ENCODE results near the gene HDAC4.
A peak's percentile ranks its signal among the peaks of the same experiment; 100 is the strongest.

Gene HDAC4

DNA sequence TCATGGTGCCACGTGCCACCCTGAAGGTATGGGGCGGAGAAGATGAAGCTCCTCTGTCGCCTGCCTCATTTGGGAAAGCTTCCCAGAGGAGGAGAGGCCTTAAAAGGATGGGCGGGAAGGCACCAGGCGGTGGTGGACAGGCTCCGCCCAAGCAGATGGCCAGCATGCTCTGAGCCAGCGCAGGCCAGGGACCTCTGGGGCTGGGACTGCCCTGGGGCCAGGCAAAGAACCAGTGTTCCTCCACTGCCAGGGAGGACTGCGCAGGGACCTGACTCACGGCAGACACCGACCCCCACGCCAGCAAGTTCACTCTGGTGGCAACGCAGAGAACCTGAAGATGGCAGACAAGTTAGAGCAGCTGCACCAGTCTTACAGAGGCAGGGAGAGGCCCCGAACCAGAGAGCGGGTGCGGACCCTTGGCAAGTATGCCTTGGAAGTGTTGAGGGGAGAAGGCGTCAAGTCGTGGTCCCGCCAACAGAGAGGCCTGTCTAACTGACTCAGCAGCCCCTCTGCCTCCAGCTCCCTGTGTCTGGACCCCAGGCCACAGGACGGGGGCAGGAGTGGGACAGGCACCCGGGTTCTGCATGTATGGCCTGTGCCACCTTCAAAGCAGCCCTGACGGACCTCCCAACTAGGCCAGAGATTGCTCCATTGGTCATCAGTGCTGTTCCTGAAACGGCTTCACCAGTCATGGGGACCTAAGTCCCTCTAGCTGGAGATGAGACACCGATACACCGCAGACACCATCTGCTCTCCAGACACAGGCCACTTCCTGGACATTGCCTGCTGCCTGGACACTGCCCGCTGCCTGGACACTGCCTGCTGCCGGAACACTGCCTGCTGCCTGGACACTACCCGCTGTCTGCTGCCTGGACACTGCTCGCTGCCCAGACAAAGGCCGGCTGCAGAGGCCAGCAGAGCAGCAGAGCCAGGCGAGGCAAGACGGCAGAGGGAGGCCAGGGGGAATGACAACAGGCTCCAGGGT lies 124.7 kb downstream of the HDAC4 start:
- DNase-seq, result no peak

DNA sequence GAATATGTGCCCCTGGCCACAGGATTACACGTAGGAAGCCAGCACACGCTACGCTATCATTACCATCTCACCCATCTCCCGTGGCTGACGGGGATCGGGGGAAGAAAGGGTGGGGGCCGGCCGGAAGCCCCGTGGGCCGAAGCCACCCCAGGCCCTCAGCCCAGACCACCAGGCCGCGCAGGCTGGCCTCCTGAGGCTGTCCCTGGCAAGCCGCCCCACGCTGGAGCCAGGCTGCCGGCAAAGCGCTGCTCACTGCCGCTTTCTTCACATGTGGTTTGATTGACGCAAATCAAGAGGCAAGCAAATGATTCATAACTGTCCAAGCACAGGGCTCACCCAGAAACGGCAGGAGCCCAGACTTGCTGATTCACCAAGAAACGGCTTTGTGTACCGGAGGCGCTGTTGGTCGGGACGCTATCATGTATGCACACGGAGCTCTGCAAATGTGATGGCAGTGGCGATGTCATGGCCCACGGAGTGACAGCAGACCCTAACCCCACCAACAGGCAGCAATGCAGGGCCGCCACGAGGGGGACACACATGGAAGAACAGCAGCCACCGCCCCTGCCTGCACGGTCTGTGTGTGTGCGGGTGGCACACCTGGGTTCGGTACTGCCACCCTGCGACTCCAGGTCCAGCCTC lies 125.7 kb downstream of the HDAC4 start:
- peak; percentile 31 for DNase-seq

DNA sequence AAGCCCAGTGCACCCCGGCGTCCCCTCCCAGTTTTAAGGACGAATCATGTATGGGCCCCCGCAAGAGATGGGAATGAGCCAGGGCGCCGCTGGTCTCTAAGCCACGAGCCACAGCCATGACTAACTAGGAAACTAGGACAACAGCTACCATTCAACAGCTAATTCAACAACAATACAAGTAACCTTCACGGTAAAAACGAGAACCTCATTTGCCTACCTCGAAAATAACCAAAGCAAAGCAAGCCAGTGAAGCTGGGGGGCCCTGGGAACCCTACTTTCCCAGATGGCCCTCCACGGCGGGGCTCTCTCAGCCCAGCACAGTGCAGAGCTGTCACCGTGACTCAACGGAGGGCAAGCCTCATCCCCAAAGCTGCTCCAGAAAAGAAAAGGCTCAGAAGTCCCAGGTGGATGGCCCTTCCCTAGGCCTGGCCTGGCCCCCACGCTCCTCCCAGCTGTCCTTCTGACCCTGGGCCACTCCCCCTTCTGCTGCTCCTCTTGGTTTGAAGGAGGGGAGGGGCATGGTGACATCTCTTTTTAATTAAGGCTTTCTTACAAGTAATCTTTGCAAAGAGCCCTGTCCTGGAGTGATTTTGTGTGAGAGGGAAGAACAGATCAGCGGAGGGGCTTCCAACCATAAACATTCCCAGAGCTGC lies 126.3 kb downstream of the HDAC4 start:
- no peak for DNase-seq

DNA sequence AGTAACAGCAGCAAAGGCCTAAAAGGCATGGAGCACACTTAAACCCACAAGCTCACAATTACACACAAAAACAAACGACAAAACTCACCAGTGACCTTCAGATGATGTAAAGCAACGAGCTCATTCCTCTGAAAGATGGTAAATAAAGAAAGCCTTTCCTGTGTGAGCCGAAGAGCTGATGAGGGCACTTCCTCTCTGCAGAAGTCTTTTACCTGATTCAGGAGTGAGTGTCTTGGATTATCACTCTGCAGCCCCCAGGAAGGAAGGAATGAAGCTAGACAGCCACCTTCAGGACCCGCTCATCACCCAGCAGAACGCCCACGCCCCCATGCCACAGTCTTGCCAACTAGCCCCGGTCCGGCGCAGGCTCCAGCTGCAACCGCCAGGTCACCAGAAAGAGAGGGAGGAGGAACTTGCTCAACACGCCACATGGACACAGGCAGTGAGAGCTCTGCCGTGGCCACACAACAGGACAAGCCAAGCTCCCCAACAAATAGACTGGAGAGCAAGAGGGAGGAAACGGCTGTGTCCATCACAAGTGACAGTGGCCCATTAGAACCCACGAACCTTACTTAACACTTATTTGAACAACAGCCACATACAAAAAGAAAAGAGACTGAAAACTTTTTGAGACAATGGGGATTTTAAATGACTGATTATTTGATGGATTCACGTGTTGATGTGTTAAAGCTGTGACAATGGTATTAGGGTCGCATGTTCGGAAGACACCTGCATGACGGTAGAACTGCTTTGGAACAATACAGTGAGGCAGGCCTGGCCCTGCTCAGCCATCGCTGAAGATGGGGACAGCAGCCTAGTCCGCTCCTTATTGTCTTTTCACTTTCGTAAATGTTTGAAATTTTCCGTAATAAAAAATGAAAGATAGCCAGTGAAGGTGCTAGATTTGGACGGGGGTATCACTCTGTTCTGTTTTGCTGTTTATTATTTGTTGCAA lies 127.3 kb downstream of the HDAC4 start:
- no peak for DNase-seq

DNA sequence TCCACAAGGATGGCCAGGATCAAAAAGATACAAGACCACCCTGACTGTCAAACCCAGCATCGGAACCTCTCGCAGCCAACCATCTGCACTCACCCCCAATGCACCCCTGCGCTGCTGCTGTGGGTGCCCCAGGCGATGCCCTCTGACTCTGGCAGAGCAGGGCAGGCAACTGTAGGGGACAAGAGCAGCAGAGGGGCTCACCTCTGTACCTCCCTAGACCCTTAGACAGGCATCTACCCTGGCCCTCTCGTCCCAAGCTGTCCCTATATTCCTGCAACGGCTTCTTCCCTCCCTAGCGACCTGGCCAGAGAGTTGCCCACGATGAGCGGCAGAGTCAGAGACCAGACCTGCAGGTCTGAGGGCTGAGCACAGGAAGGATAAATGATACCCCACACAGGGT lies 128.2 kb downstream of the HDAC4 start:
- no peak for DNase-seq

DNA sequence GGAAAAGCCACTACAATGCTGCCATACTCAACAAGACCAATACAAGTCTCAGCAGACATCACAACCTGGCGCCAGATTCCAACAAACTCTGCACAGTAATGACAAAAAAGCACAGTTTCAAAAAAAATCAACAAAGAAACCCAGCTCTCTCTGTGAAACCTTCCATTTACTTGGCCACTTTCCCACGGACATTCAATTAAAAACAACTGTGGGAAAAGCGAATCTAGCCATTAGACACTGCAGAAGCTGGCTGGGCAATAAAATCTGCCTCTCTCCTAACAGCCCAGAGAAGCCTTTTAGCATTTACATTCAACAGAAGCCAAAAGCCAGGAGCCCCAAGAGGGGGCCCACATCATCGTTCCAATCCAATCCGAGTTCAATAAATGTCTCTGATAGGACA lies 128.9 kb downstream of the HDAC4 start:
- no peak for DNase-seq

DNA sequence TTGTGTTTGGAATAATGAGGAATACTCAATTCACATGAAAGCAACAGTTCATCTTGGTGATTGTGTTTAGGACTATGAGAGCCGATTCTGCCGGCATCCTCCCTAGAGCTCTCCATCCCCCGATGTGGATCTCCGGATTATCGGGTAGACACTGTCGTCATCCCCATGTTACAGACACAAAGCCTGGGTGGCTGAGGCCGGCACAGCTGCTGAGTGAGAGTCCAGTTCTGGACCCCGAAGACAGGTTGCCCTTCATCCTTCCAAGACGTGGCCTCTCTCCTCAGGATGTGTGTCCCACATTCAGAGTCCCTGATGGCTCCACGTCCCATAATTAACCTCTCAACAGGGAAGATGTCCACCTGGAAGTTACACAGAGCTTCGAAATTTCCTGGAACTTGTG lies 129.3 kb downstream of the HDAC4 start:
- DNase-seq, result no peak

DNA sequence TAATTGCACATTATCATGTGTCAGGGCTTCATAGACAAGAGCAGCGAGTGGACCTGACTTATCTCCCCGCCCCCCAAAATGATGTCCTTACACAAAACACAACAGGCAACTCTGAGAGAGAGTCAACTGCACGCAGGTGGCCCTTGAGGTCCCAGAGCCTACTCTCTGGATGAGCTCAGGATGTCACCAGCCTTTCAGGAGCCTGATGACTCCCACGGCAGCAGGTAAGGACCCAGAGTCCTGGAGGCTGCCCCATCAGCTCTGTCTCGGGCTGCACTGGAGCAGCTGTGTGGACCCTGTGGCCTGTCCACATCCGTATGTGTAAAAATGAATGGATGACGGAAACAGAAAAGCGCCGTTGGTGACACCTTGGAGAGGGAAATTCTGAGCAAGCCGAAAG lies 130.9 kb downstream of the HDAC4 start:
- DNase-seq, result no peak

DNA sequence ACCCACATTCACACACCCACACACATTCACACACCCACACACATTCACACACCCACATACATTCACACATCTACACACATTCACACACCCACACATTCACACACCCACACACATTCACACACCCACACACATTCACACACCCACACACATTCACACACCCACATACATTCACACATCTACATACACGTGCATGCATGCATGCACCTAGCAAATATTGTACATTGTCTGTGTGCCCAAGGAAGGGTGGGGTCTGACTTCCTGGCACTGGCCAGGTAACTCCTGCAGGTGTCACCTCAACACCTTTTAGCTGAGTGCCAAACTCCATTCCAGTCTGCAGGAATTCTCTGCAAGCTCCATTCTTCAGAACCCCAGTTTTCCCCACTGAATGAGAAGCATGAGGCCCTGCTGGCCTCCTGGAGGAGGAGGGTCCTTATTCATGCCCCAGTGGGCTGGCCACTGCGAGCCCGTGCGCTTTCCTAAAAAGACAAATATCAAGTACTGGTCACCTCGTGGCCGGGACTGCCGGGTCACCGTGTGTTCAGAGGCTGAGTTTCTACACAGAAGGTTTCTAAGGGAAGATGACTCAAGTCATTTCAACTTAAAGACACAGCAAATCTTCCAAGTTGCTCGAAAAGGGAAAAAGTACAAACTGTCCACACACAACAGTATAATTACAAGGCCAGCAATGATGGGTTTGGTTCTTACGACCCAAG lies 131.5 kb downstream of the HDAC4 start:
- no peak for DNase-seq

DNA sequence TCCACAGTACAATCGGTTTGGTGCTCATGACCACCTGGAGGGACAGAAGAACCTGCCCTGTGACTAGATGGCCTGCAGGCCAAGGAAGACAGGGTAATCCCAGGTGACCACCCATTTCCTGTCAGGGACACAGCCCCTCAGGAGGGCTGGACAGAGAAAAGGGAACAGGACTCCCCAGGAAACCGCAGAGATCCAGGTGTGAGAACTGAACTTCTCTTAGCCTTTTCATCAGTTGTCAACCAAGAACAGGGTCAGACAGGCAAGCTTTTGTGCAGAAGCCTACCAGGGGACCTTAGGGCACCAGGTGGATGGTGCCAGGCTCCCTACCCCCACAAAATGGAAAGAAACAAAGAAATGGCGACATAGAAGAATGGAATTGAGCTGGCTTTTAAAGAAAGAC lies 132.3 kb downstream of the HDAC4 start:
- DNase-seq, result no peak

DNA sequence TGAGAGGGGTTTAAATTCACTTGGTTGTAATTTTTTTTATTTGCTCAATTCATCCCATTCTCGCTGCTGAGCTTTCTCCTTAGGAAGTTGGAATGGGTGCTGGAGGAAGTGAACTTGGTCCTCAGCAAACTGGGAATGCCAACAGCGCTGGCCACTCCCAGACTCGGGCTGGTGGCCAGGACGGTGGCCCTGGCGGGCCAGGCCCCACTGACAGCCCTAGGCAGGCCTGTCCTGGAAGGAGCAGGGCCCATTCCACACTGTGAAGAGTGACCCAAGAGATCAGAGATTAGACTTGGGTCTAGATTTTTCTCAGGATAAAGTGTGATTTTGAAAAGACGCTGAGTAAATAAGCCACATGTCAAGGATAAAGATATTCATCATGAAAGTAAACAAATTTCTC lies 132.7 kb downstream of the HDAC4 start:
- no peak for DNase-seq

DNA sequence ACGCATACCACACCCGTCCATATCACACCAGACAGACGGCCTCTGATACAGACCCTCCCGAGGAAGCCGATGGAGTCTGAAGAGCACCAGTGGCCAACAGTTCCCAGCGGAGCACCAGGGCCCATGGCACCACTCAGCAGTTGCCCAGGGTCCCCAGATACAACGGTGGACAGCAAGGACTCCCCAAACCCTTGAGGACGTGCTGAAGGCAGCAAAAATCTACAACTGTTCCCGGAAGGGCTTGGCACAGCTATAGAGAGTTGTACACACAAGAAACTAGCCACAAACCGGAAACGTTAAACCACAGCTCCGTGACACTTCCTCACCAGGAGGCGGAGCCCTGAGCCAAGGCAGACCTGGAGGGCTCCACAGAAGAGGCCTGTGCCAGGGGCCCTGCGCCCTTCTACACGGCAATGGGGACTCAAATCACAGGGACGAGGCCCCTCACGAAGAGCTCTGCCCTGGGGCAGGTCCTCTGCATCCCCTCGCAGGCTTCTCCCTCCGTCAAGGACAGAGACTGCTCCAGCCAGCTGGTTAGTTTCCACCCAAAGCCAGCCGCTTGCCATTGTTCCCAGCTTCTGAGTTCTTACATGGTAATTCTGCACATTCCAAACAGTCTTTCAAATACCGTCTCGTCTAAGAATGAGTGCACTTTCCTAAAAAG lies 133.4 kb downstream of the HDAC4 start:
- DNase-seq, result no peak

DNA sequence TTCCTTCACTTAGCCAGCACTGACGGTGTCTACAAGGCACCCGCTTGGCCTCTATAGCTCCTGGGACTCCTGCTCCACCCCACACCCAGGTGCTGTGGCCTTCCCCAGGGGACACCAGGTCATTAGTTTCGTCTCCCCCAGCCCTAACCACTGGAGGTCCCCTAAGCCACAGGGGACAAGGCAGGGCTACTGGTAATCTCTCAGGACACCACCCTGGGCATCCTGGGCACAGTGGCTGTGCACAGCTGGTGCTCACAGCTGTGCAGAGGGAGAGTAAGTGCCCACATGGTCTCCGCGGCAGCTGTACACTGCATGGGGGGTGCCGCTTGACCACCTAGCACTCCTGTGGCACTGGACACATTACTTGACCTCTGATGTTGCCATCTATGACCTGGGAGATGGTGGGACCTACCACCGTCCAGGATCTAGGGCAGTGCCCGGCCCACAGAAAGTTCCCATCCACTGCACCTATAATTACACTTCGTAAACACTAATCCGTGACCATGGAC lies 134.0 kb downstream of the HDAC4 start:
- DNase-seq, result no peak

DNA sequence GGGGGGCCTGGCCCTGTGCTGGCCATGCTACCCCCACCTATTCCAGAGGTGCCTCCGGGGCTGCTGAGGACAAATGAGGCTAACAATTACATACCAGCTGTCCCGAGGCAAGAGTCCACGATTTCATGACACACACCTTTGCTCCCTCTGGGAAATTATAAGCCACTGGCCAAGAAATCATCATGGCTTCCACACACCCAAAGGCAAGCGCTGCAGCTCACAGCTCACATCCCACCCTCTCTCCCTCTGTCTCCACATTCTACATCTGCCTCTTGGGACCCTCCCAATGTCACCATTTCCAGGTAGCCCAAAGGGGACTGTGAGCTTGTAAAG lies 134.4 kb downstream of the HDAC4 start:
- DNase-seq, result no peak

DNA sequence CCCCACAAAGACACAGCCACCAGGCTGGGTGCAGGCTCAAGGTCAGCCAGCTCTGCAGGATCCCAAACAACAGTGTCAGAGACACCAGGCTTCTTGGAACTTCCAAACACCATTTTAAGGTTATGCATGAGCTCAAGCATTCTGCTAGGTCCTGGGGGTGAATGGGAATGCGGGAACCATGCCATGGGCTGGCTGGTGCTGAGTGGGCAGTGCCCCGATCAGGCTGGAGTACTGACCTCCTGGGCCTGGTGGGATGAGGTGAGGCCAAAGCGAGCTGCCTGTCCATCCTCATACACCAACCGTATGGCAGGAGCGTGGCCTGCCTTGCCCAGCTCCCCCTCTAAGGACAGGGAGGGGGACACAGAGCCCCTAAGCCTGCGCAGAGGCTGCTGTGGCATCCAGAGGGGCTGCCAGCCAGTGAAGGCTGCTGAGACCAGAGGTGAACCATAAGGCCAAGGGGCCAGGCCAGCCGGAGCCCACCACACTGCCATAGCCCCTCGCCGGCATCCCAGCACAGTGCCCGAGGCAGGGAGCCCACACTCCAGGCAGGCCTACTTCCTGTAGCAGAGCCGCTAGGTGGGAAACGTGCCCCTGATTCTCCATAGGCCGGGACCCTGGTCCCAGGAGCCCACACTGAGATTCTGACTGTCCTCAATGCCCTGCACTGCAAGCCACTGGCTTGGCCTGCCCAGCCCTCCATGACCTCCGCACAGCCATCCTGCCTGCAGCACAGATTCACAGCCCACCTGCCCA lies 135.0 kb downstream of the HDAC4 start:
- DNase-seq, result no peak

DNA sequence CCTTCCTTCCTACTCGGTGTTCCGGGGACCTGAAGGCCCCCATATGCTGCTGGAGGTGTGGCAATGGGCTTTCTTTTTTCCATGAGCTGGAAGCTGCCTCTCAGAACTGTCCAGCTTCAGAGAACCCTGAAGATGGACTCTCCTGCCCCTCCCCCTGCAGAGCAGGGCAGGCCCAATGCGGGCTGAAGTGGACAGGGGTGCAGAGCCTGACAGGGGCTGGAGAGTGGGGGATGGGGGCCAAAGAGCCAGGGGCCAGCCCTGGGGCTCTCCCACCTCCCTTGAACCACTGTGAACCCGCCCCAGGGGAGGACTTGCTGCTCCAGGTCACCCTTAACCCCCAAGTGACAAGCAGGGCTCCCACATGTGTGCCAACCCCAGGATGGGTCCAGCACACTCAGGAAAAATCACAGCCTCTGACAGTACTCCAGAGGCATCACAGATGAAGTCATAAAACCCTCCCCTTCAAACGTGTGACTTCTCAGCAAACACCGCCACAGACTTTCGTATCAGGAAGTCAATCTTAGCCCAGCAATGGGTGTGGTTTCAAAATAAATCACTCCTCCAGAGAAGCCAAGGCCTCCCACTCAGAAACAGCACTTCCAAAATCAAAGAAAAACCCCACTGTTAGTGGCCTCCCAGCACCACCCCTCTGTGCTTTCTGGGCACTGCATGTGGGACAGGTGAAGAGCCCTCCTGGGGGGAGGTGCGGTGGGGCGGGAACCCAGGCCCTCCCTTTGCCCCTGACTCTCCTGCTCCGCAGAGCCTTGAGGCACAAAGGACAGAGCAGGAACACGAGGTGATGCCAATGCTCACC lies 135.8 kb downstream of the HDAC4 start:
- no peak for DNase-seq

DNA sequence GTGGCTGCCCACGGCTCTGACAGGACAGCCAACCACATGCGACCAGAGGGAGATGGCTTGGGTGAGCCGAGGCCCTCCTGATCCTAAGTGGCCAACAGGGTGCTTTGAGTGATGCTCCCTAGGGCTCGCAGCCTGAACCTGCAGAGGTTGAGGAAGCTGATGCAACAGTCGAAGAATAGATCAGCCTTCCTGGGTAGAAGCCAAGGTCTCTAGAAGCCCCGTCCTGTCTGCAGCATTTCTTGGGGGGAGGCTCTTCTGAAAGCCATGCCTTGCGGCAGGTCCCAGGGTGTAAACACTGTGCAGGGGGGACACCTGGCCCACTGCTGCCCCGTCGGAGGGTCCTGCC lies 136.4 kb downstream of the HDAC4 start:
- no peak for DNase-seq

DNA sequence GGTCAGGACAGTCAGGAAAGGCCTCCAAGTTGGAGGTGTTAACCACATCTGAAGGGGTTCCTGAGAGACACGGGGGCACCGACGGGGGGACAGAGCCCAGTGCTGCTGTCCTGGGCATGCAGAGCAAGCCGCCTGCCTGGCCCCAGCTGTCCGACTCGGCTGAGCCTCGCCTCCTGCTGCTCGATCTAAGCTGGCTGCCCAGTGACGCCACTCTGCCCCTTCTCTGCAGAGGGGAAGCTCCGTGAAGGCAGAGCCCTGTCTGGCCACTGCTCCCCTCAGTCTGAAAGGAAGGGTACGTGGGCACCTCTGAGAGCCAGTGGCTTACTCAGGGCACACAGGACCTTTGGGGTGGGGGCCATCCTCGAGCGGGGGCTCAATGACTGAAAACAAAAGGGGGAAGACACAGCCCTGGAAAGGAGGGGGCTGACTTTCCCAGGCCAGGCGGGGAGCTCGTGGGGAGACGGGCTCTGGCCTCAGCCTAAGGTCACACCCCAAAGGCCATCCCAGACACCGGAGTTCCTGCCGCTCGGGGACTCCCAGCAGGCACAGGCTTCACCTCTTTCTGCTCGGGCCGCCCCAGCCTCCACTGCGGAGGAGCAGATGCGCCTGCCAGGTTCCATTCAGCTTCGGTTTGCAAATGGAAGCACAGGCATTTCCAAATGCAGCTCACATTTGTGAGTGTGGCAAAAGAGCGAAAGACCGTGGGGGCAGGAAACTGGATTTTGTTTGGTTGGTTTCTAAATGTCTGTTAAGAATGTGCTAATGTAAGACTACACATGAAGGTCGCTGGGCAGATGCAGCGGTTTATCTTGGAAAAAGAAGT lies 136.9 kb downstream of the HDAC4 start:
- no peak for DNase-seq

DNA sequence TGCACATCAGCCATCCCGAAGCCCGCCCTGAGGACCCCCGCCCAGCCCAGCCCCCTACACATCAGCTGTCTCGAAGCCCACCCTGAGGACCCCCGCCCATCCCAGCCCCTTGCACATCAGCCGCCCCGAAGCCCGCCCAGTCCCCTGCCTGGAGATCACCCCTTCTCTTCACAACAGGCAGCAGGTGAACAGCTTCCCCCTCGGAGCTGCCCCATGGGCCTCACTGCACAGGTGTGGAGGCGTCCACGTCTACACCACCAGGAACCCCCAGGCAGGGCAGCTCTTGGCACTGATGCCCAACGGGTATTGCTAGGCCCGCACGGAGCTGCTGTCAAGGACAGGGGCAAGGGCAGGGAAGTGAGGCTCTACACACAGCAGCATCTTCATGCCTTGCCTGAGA lies 137.6 kb downstream of the HDAC4 start:
- no peak for DNase-seq
